SK-N-SH treated with all-trans-retinoic acid at 6 μM for 48 hours (cell line): ENCODE data around the gene COX6B1.

Experiments used
- ATAC-seq: fragments of 200-7000 bp; cut with Tn5 transposase; 3 replicates; pipeline ENCODE4 v1.9.1; 2020; ENCODE audit warnings: mild to moderate bottlenecking, moderate library complexity
- ARNTL ChIP-seq: fragments of 450-650 bp; formaldehyde crosslinking; IDR thresholded peaks from 2 replicates; pipeline ENCODE4 v1.5.0; 2020; ENCODE audit warnings: low read depth, mild to moderate bottlenecking, moderate library complexity, borderline replicate concordance
- CSDC2 ChIP-seq: fragments of 250-450 bp; sonication (Bioruptor Pico); IDR thresholded peaks from 2 replicates; pipeline ENCODE4 v1.5.0; 2020; ENCODE audit warnings: mild to moderate bottlenecking, moderate library complexity
- ESRRG ChIP-seq: fragments of 250-450 bp; sonication (Bioruptor Pico); IDR thresholded peaks from 2 replicates; pipeline ENCODE4 v1.6.1; 2021; ENCODE audit warnings: mild to moderate bottlenecking
- GLIS3 ChIP-seq: fragments of 250-450 bp; sonication (Bioruptor Pico); IDR thresholded peaks from 2 replicates; pipeline ENCODE4 v1.5.0; 2020; ENCODE audit warnings: mild to moderate bottlenecking, moderate library complexity
- ISL1 ChIP-seq: fragments of 250-450 bp; sonication (Bioruptor Pico); IDR thresholded peaks from 2 replicates; pipeline ENCODE4 v2.1.2; 2022; ENCODE audit warnings: mild to moderate bottlenecking, moderate library complexity
- OSR1 ChIP-seq: fragments of 250-450 bp; sonication (Bioruptor Pico); IDR thresholded peaks from 2 replicates; pipeline ENCODE4 v1.8.0; 2022; ENCODE audit warnings: moderate library complexity, mild to moderate bottlenecking, inconsistent platforms
- PPARA ChIP-seq: fragments of 250-450 bp; sonication (Bioruptor Pico); IDR thresholded peaks from 2 replicates; pipeline ENCODE4 v1.5.0; 2020; ENCODE audit warnings: mild to moderate bottlenecking, borderline replicate concordance
- RARB ChIP-seq: fragments of 250-450 bp; sonication (Bioruptor Pico); IDR thresholded peaks from 2 replicates; pipeline ENCODE4 v1.8.0; 2021; ENCODE audit warnings: mild to moderate bottlenecking, moderate library complexity
- SNAI2 ChIP-seq: fragments of 250-450 bp; sonication (Bioruptor Pico); IDR thresholded peaks from 2 replicates; pipeline ENCODE4 v1.5.0; 2020; ENCODE audit warnings: mild to moderate bottlenecking, moderate library complexity
- TCF4 ChIP-seq: fragments of 250-450 bp; sonication (Bioruptor Pico); IDR thresholded peaks from 2 replicates; pipeline ENCODE4 v1.8.0; 2021; ENCODE audit warnings: mild to moderate bottlenecking, moderate library complexity, borderline replicate concordance
- TOX ChIP-seq: fragments of 250-450 bp; sonication (Bioruptor Pico); IDR thresholded peaks from 2 replicates; pipeline ENCODE4 v1.8.0; 2021; ENCODE audit warnings: mild to moderate bottlenecking, moderate library complexity, borderline replicate concordance
- ZC3H10 ChIP-seq: fragments of 250-450 bp; sonication (Bioruptor Pico); IDR thresholded peaks from 2 replicates; pipeline ENCODE4 v1.5.1; 2021; ENCODE audit warnings: mild to moderate bottlenecking, moderate library complexity
- ZFP3 ChIP-seq: fragments of 250-450 bp; sonication (Bioruptor Pico); IDR thresholded peaks from 2 replicates; pipeline ENCODE4 v1.5.0; 2020; ENCODE audit warnings: mild to moderate bottlenecking, moderate library complexity
- ZFP30 ChIP-seq: fragments of 450-650 bp; formaldehyde crosslinking; IDR thresholded peaks from 2 replicates; pipeline ENCODE4 v1.5.0; 2022; ENCODE audit warnings: mild to moderate bottlenecking, moderate library complexity
- ZNF565 ChIP-seq: fragments of 450-650 bp; formaldehyde crosslinking; conservative IDR thresholded peaks from 2 replicates; pipeline ENCODE4 v1.5.0; 2020; ENCODE audit warnings: low read depth, mild to moderate bottlenecking, moderate library complexity
- ZNF70 ChIP-seq: fragments of 450-650 bp; formaldehyde crosslinking; IDR thresholded peaks from 2 replicates; pipeline ENCODE4 v1.5.0; 2020; ENCODE audit warnings: mild to moderate bottlenecking, moderate library complexity
- TF ChIP-seq, protein P1 (sequence below): fragments of 250-450 bp; sonication (Bioruptor Pico); IDR thresholded peaks from 2 replicates; pipeline ENCODE4 v1.5.1; 2021; ENCODE audit warnings: mild to moderate bottlenecking, moderate library complexity
- TF ChIP-seq, protein P2 (sequence below): fragments of 250-450 bp; sonication (Bioruptor Pico); IDR thresholded peaks from 2 replicates; pipeline ENCODE4 v1.8.0; 2021; ENCODE audit warnings: low read depth, mild to moderate bottlenecking, moderate library complexity, borderline replicate concordance
- TF ChIP-seq, protein P3 (sequence below): fragments of 250-450 bp; sonication (Bioruptor Pico); IDR thresholded peaks from 2 replicates; pipeline ENCODE4 v1.5.0; 2020; ENCODE audit warnings: mild to moderate bottlenecking, moderate library complexity
- TF ChIP-seq, protein P4 (sequence below): fragments of 250-450 bp; sonication (Bioruptor Pico); IDR thresholded peaks from 2 replicates; pipeline ENCODE4 v1.5.1; 2020; ENCODE audit warnings: low read depth, mild to moderate bottlenecking, moderate library complexity

COX6B1 gene

DNA sequence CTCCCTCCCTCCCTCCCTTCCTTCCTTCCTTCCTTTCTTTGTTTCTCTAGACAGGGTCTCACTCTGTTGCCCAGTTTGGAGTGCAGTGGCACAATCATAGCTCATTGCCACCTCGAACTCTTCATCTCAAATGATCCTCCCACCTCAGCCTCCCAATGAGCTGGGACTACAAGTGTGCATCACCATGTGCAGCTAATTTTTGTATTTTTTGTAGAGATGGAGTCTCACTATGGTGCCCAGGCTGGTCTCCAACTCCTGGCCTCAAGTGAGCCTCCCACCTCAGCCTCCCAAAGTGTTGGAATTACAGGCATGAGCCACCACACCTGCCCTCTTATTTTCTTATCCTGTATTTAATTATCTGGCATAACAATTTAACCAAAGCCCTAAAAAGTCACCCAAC, 22.6 kb downstream of the COX6B1 start:
- ATAC-seq = no peak
- TF ChIP-seq ZC3H10 (CRISPR knock-in tag) = no peak
- TF ChIP-seq, protein P1, sequence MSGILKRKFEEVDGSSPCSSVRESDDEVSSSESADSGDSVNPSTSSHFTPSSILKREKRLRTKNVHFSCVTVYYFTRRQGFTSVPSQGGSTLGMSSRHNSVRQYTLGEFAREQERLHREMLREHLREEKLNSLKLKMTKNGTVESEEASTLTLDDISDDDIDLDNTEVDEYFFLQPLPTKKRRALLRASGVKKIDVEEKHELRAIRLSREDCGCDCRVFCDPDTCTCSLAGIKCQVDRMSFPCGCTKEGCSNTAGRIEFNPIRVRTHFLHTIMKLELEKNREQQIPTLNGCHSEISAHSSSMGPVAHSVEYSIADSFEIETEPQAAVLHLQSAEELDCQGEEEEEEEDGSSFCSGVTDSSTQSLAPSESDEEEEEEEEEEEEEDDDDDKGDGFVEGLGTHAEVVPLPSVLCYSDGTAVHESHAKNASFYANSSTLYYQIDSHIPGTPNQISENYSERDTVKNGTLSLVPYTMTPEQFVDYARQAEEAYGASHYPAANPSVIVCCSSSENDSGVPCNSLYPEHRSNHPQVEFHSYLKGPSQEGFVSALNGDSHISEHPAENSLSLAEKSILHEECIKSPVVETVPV = no peak
- TF ChIP-seq ZFP30 (CRISPR knock-in tag) = no peak
- TF ChIP-seq OSR1 = no peak
- TF ChIP-seq, protein P2, sequence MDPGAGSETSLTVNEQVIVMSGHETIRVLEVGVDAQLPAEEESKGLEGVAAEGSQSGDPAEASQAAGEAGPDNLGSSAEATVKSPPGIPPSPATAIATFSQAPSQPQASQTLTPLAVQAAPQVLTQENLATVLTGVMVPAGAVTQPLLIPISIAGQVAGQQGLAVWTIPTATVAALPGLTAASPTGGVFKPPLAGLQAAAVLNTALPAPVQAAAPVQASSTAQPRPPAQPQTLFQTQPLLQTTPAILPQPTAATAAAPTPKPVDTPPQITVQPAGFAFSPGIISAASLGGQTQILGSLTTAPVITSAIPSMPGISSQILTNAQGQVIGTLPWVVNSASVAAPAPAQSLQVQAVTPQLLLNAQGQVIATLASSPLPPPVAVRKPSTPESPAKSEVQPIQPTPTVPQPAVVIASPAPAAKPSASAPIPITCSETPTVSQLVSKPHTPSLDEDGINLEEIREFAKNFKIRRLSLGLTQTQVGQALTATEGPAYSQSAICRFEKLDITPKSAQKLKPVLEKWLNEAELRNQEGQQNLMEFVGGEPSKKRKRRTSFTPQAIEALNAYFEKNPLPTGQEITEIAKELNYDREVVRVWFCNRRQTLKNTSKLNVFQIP (CRISPR knock-in tag) = no peak
- TF ChIP-seq, protein P3, sequence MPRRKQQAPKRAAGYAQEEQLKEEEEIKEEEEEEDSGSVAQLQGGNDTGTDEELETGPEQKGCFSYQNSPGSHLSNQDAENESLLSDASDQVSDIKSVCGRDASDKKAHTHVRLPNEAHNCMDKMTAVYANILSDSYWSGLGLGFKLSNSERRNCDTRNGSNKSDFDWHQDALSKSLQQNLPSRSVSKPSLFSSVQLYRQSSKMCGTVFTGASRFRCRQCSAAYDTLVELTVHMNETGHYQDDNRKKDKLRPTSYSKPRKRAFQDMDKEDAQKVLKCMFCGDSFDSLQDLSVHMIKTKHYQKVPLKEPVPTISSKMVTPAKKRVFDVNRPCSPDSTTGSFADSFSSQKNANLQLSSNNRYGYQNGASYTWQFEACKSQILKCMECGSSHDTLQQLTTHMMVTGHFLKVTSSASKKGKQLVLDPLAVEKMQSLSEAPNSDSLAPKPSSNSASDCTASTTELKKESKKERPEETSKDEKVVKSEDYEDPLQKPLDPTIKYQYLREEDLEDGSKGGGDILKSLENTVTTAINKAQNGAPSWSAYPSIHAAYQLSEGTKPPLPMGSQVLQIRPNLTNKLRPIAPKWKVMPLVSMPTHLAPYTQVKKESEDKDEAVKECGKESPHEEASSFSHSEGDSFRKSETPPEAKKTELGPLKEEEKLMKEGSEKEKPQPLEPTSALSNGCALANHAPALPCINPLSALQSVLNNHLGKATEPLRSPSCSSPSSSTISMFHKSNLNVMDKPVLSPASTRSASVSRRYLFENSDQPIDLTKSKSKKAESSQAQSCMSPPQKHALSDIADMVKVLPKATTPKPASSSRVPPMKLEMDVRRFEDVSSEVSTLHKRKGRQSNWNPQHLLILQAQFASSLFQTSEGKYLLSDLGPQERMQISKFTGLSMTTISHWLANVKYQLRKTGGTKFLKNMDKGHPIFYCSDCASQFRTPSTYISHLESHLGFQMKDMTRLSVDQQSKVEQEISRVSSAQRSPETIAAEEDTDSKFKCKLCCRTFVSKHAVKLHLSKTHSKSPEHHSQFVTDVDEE = no peak
- TF ChIP-seq ZFP3 (CRISPR knock-in tag) = no peak
- TF ChIP-seq GLIS3 = no peak
- no peak for TF ChIP-seq ZNF565 (CRISPR knock-in tag)
- no peak for TF ChIP-seq ESRRG
- TF ChIP-seq ISL1 = no peak
- no peak for TF ChIP-seq TOX (CRISPR knock-in tag)
- TF ChIP-seq SNAI2 (CRISPR knock-in tag) = no peak
- TF ChIP-seq ZNF70 (CRISPR knock-in tag) = no peak
- TF ChIP-seq TCF4 (CRISPR knock-in tag) = no peak
- no peak for TF ChIP-seq CSDC2
- TF ChIP-seq PPARA (CRISPR knock-in tag) = no peak
- TF ChIP-seq ARNTL (CRISPR knock-in tag) = no peak
- no peak for TF ChIP-seq RARB (CRISPR knock-in tag)

DNA sequence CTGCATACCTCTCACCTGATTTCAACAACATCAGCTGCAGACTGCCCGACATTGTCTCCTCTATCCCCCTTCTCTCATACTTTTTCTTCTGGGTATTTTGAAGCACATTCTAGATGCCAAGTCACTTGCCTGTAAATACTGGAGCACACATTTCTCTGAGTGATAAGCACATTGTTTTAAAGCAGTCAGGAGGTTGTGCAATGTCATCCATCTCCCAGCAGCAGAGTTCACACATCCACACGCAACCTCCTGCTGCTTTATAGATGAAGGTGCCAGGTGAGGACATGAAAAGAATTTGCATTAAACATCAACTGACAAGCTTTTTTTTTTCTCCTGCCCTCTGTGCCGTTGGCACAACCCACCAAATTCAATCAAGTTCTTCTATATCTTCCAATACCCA, 23.7 kb downstream of the COX6B1 start:
- TF ChIP-seq ESRRG (no peak), ZC3H10 (CRISPR knock-in tag) (no peak)
- ATAC-seq = no peak

DNA sequence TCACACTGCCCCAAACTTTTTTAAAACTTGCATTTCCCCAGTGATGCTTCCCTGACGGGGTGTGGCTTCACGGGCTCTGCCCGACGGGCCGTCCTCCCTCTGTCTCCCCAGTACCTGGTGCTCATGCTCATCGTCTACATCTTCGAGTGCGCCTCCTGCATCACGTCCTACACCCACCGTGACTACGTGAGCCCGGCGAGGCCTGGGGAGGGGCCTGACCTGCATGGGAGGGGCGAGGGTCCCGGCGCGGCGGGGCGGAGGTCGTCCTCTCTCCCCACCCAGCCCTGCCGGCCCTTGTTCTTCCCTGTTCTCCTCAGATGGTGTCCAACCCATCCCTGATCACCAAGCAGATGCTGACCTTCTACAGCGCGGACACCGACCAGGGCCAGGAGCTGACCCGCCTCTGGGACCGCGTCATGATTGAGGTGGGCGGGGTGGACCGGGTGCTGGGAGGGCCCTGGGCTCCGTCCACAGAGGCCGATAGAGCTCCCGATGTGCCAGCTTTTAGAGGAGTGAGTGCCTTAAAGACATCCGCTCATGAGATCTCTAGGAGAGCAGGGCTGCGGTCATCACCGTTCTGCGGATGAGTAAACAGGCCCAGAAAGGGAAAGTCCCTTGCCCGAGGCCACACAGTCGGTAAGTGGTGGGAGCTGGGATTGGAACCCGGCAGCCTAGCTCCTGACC, 25.1 kb downstream of the COX6B1 start:
- TF ChIP-seq TOX (CRISPR knock-in tag) (no peak), SNAI2 (CRISPR knock-in tag) (no peak), ZFP3 (CRISPR knock-in tag) (no peak)
- TF ChIP-seq, protein P2 (CRISPR knock-in tag) = no peak
- ATAC-seq = peak; percentile 95

DNA sequence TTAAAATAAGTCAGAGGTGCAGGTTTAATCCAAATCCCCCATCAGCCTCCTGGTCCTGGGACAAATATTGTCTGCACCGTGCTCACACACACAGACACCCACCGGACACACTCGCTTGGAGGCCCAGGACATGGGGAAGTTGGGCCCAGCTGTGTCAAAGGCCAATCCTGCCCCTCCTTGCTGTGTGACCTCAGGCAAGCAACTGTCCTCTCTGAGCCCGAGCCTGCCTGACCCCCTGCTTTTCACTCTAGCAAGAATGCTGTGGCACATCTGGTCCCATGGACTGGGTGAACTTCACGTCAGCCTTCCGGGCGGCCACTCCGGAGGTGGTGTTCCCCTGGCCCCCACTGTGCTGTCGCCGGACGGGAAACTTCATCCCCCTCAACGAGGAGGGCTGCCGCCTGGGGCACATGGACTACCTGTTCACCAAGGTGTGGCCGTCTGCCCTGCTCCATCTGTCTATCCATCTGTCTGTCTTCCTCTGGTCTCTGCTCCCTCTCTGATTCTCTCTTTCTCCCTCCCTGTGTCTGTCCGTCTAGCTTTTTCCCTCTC, 27.5 kb downstream of the COX6B1 start:
- no peak for ATAC-seq
- TF ChIP-seq TCF4 (CRISPR knock-in tag) = no peak
- TF ChIP-seq, protein P3 = no peak
- TF ChIP-seq, protein P1 = no peak
- TF ChIP-seq SNAI2 (CRISPR knock-in tag) = no peak
- TF ChIP-seq ISL1 = no peak
- TF ChIP-seq, protein P4, sequence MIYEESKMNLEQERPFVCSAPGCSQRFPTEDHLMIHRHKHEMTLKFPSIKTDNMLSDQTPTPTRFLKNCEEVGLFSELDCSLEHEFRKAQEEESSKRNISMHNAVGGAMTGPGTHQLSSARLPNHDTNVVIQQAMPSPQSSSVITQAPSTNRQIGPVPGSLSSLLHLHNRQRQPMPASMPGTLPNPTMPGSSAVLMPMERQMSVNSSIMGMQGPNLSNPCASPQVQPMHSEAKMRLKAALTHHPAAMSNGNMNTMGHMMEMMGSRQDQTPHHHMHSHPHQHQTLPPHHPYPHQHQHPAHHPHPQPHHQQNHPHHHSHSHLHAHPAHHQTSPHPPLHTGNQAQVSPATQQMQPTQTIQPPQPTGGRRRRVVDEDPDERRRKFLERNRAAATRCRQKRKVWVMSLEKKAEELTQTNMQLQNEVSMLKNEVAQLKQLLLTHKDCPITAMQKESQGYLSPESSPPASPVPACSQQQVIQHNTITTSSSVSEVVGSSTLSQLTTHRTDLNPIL = no peak
- no peak for TF ChIP-seq ZC3H10 (CRISPR knock-in tag)
